ENCODE measurements around the gene TJP1. TPM values are rescaled to one million over a fixed set of nuclear protein-coding genes. Genes with fewer than 3 reads are reported as not detected.

TJP1 gene
- total RNA-seq, 4 donors from 2014 or later, result 72.4 to 191 (median 136) TPM

GRCh38 chr15:29790607-29791006 lies 31.7 kb downstream of the TJP1 start:
- Histone ChIP-seq H3K27me3 (no peaks in the 10 kb centered on the region), H3K9me3 (no peaks in the 10 kb centered on the region), H3K4me1 (no peaks in the 10 kb centered on the region), H3K36me3 (no peaks in the 10 kb centered on the region), H3K4me3 (no peak overlapping the region), H3K27ac (no peak overlapping the region)
- no peak for TF ChIP-seq POLR2A (IDR thresholded peaks at IDR 0.05)
- no peak for TF ChIP-seq CTCF (IDR thresholded peaks at IDR 0.05)
- DNase-seq, result no peak
- intact Hi-C loops (cut with DNase I; ENCODE audit: low total_unique reads), result no loop called here

- Histone ChIP-seq H3K4me3 (no peak overlapping the region), H3K9me3 (no peaks in the 10 kb centered on the region), H3K27ac (no peak overlapping the region), H3K4me1 (no peaks in the 10 kb centered on the region), H3K27me3 (no peaks in the 10 kb centered on the region), H3K36me3 (no peaks in the 10 kb centered on the region)
- intact Hi-C loops (cut with DNase I; ENCODE audit: low total_unique reads), result no loop called here
- DNase-seq, result no peak
- TF ChIP-seq POLR2A (IDR thresholded peaks at IDR 0.05) (no peak), CTCF (IDR thresholded peaks at IDR 0.05) (no peak)
Observed at GRCh38 chr15:29789871-29790270, 32.4 kb downstream of the TJP1 start.

- TF ChIP-seq CTCF (IDR thresholded peaks at IDR 0.05) (no peak), POLR2A (IDR thresholded peaks at IDR 0.05) (no peak)
- Histone ChIP-seq H3K27ac (no peak overlapping the region), H3K36me3 (no peaks in the 10 kb centered on the region), H3K4me3 (no peak overlapping the region), H3K9me3 (no peaks in the 10 kb centered on the region), H3K4me1 (no peaks in the 10 kb centered on the region), H3K27me3 (no peaks in the 10 kb centered on the region)
- intact Hi-C loops (cut with DNase I; ENCODE audit: low total_unique reads), result no loop called here
- DNase-seq, result no peak
Observed at GRCh38 chr15:29788433-29789034, 33.7 kb downstream of the TJP1 start.

- no peak for TF ChIP-seq POLR2A (IDR thresholded peaks at IDR 0.05)
- no peak for TF ChIP-seq CTCF (IDR thresholded peaks at IDR 0.05)
- DNase-seq, result no peak
- intact Hi-C loops (cut with DNase I; ENCODE audit: low total_unique reads), result no loop called here
- H3K27ac ChIP-seq, result no peak overlapping the region
- H3K4me3 ChIP-seq, result no peak overlapping the region
- no peaks in the 10 kb centered on the region for H3K27me3 ChIP-seq
- H3K36me3 ChIP-seq, result no peaks in the 10 kb centered on the region
- no peaks in the 10 kb centered on the region for H3K9me3 ChIP-seq
- no peaks in the 10 kb centered on the region for H3K4me1 ChIP-seq
Observed at GRCh38 chr15:29787767-29788166, 34.5 kb downstream of the TJP1 start.

GRCh38 chr15:29785642-29786041 lies 36.6 kb downstream of the TJP1 start:
- no peak overlapping the region for H3K27ac ChIP-seq
- no peak for TF ChIP-seq CTCF (IDR thresholded peaks at IDR 0.05)
- no peak for TF ChIP-seq POLR2A (IDR thresholded peaks at IDR 0.05)
- no peaks in the 10 kb centered on the region for H3K27me3 ChIP-seq
- H3K9me3 ChIP-seq, result no peaks in the 10 kb centered on the region
- H3K36me3 ChIP-seq, result no peaks in the 10 kb centered on the region
- no peaks in the 10 kb centered on the region for H3K4me1 ChIP-seq
- no peak overlapping the region for H3K4me3 ChIP-seq
- intact Hi-C loops (cut with DNase I; ENCODE audit: low total_unique reads), result no loop called here
- DNase-seq, result no peak
